Renal cortex interstitium (tissue), 11 donors: Measurements from ENCODE around the gene COPG1. TPM values are rescaled to one million over a fixed set of nuclear protein-coding genes. Genes with fewer than 3 reads are reported as not detected.

Source experiments
- DNase-seq, 11 donors: peaks; one replicate each; pipeline ENCODE4 v3.0.0-alpha.2; 2013; ENCODE audit warnings: low read depth in 9 of 11, low spot score in 4 of 11; ENCODE audit errors: extremely low read depth in 1 of 11
- polyA plus RNA-seq, 3 donors: library from polyadenylated mRNA; unstranded; fragments of 120-200 nt; gene quantifications; one replicate each; pipeline ENCODE4 v1.2.1, GENCODE V29; 2013; ENCODE audit not compliant: insufficient read length in 3 of 3

Gene COPG1
- polyA plus RNA-seq, 3 donors = 161 to 170 (median 167) TPM

DNA sequence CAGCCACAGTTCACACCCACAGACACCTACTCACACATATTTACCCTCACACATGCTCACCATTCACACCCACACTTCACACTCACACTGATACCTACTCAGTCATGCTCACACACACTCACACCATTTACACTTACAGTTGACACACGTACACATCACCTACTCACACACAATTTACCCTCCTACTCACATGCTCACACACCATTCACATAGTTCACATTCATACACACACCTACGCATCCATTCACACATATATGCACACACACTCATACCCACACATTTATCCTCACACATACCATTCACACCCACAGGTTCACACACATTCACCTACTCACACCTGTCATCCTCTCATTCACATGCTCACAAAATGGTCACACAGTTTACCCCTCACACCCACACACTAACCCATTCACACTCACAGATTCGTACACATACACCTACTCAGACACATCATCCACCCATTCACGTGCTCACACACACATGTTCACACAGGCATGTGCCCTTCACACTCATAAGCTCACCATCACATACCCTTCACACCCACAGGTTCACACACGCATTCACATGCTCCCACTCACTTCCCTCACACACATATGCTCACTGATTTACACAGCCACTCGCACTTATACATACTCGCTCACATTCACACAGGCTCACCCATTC lies 71.5 kb downstream of the COPG1 start:
- no peak for DNase-seq

- no peak for DNase-seq
Measured at GRCh38 chr3:129321887-129322286, 72.5 kb downstream of the COPG1 start.

- DNase-seq = no peak
Measured at GRCh38 chr3:129323651-129324294, 74.4 kb downstream of the COPG1 start.

DNA sequence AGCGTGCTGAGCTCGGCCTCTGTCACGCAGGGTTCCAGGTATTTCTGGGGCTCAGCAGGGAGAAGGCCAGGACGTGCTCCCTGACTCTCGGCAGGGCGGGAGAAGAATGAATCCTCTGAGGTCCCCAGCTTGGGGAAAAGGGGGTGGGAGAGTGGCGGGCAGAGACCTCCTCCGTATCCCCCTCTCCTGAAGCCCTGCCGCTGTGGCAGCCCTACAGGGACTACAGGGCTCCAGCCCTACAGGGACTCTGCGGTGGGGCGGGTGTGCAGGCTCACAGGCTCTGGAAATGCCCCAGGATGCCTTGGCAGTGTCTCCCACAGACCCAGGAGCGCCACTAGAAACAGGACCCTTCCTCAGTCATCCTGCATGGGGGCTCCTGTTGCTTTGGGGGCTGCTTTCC lies 75.4 kb downstream of the COPG1 start:
- DNase-seq = no peak

DNA sequence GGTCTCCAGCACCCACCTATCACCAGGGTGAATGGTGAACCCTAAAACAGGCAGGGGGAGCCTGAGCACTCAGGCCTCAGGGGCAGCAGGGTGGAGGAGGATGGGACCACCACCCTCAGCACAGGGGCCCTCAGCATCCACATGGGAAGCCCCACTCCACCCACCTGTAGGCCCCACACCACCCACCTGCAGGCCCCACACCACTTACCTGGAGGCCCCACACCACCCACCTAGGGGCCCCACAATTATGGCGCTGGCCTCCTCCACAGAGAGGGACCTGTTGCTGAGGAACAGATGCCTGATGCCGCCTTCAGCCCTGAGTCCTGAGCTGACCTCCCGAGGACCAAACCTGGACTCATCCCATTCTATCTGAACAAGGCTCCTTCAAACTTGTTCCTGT lies 76.0 kb downstream of the COPG1 start:
- no peak for DNase-seq

DNA sequence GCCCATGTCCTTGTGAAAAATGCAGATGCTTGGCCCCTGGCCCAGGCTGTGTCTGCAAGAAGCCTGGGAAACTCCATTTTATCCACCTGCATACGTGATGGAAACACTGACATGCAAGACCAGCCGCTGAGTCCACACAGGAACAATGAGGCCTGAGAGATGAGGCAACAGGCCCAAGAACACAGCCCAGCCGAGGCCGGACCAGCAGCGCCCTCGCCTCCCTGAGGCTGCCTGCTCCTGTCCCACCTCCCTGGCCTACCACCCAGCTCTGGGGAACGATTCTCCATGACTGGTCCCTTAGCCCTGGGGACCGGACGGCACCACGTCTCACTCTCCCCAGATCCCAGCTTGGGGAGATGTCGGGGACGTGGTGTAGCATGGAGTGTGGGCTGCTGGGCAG lies 76.7 kb downstream of the COPG1 start:
- DNase-seq = no peak

GRCh38 chr3:129326595-129326994 lies 77.2 kb downstream of the COPG1 start:
- no peak for DNase-seq

Other genes starting within 250 kb of the COPG1 start
- gene EFCC1, start 248.3 kb upstream of the COPG1 start, polyA plus RNA-seq = 1 to 10 TPM; 1.5 to 3.3 (median 2.7) TPM
- 1 to 10 TPM; 1.3 to 2.1 (median 1.4) TPM for gene GP9, start 188.8 kb upstream of the COPG1 start, polyA plus RNA-seq
- gene RAB43, start 127.8 kb upstream of the COPG1 start, polyA plus RNA-seq = 1 to 10 TPM; 4.6 to 8.1 (median 6.1) TPM
- 10 to 100 TPM; 44.4 to 60.9 (median 49.6) TPM for gene ISY1, start 88.5 kb upstream of the COPG1 start, polyA plus RNA-seq
- gene CNBP, start 65.7 kb upstream of the COPG1 start, polyA plus RNA-seq = 100 to 1,000 TPM; 362 to 446 (median 401) TPM
- gene HMCES, start 29.3 kb downstream of the COPG1 start, polyA plus RNA-seq = 10 to 100 TPM; 47.0 to 56.5 (median 55.9) TPM
- 1 to 10 TPM; 3.6 to 7.2 (median 3.7) TPM for gene EFCAB12, start 179.0 kb downstream of the COPG1 start, polyA plus RNA-seq
- gene MBD4, start 190.3 kb downstream of the COPG1 start, polyA plus RNA-seq = 10 to 100 TPM; 43.2 to 53.3 (median 49.5) TPM
- 10 to 100 TPM; 51.3 to 63.6 (median 62.5) TPM for gene IFT122, start 190.6 kb downstream of the COPG1 start, polyA plus RNA-seq